Activated CD8-positive, alpha-beta T cell treated with anti-CD3 and anti-CD28 coated beads, Interleukin-2, amount 10 ng/mL, durations not matched to agents 7 days and 5 days (primary cell): ENCODE data around the gene CNTNAP4. TPM values are rescaled to one million over a fixed set of nuclear protein-coding genes. Genes with fewer than 3 reads are reported as not detected.

ENCODE experiments used
- ATAC-seq: fragments of 150-1000 bp; cut with Tn5 transposase; one replicate; pipeline ENCODE4 v1.10.0; 2021; ENCODE audit warnings: moderate library complexity
- CTCF ChIA-PET: fragments of 350-600 bp; sonication (Branson Sonifier 250); formaldehyde crosslinking; loops from one replicate; lab custom pipeline; 2021; ENCODE audit warnings: antibody characterized with exemption; lab: Charles Lee
- POLR2A ChIA-PET: fragments of 350-600 bp; sonication (Branson Sonifier 250); formaldehyde crosslinking; loops from one replicate; lab custom pipeline; 2021; ENCODE audit warnings: antibody characterized with exemption; lab: Charles Lee
- DNase-seq: peaks from one replicate; pipeline ENCODE4 v3.0.0-alpha.2; 2020
- H3K27ac Mint-ChIP-seq: one replicate; pipeline ENCODE4 v1.8.0; 2021; ENCODE audit warnings: mild to moderate bottlenecking, mixed read lengths
- H3K27me3 Mint-ChIP-seq: one replicate; pipeline ENCODE4 v1.8.0; 2021; ENCODE audit warnings: low read depth, mixed read lengths
- H3K36me3 Mint-ChIP-seq: one replicate; pipeline ENCODE4 v1.8.0; 2021; ENCODE audit warnings: low read depth, mixed read lengths
- H3K4me1 Mint-ChIP-seq: one replicate; pipeline ENCODE4 v1.8.0; 2021; ENCODE audit warnings: low read depth, mixed read lengths
- H3K4me3 Mint-ChIP-seq: one replicate; pipeline ENCODE4 v1.8.0; 2021; ENCODE audit warnings: mild to moderate bottlenecking, mixed read lengths
- H3K9me3 Mint-ChIP-seq: one replicate; pipeline ENCODE4 v1.8.0; 2022; ENCODE audit warnings: mixed read lengths; ENCODE audit not compliant: insufficient read depth
- total RNA-seq, 2 experiments: library from RNA; stranded (reverse); gene quantifications; one replicate each; pipeline ENCODE4 v1.2.3, GENCODE V29; 2021

Gene CNTNAP4
- total RNA-seq, 2 experiments from 2014 or later: not detected

DNA sequence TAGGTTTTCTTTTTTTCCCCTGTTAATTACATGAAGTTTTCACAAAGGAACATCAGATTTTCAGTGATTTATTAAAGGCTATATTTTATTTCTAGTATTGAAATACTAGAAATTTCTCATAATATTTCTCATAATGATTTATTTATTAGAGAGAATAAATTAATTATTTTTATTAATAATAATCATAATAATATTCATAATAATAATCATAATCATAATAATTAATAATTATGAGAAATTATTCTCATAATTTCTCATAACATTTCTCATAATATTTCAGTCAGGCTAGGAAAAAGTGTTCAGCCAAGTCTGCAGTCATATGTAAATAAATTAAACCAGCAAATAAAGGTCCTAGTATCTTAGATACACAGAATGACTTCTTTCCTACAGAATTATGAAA is 41.4 kb downstream of the CNTNAP4 start:
- no peak for ATAC-seq

DNA sequence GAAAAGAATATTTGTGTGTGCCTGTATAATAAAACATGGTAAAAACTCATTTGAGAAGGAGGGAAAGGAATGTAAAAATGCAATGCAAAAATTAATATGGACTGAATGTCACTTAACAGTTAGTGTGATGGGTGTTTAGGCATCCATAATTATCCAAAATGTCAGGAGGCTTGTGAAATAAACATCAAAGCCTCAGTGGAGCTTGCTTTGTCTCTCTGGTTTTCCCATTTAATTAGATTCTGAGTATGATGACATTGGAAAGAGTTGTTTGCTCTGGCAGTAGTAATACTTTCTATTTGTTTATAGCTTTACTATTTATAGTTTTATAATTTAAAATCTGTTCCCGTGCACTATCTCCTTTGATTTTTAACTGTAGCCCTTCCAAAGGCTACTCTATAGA is 51.9 kb downstream of the CNTNAP4 start:
- DNase-seq: no peak
- Mint-ChIP-seq H3K9me3 (peaks cover 14% of the 10 kb centered on the region), H3K36me3 (no peaks in the 10 kb centered on the region), H3K4me3 (no peak overlapping the region), H3K4me1 (no peaks in the 10 kb centered on the region), H3K27me3 (no peaks in the 10 kb centered on the region), H3K27ac (no peak overlapping the region)
- CTCF ChIA-PET: no interaction called here
- POLR2A ChIA-PET: no interaction called here
- ATAC-seq: no peak

More for the DNA sequence above, 41.4 kb downstream of the CNTNAP4 start:
- no peaks in the 10 kb centered on the region for H3K36me3 Mint-ChIP-seq
- H3K4me3 Mint-ChIP-seq: no peak overlapping the region
- H3K27ac Mint-ChIP-seq: no peak overlapping the region
- no peaks in the 10 kb centered on the region for H3K4me1 Mint-ChIP-seq
- no peaks in the 10 kb centered on the region for H3K27me3 Mint-ChIP-seq
- no peak for DNase-seq
- ChIA-PET CTCF (no interaction called here), POLR2A (no interaction called here)
- H3K9me3 Mint-ChIP-seq: no peaks in the 10 kb centered on the region

DNA sequence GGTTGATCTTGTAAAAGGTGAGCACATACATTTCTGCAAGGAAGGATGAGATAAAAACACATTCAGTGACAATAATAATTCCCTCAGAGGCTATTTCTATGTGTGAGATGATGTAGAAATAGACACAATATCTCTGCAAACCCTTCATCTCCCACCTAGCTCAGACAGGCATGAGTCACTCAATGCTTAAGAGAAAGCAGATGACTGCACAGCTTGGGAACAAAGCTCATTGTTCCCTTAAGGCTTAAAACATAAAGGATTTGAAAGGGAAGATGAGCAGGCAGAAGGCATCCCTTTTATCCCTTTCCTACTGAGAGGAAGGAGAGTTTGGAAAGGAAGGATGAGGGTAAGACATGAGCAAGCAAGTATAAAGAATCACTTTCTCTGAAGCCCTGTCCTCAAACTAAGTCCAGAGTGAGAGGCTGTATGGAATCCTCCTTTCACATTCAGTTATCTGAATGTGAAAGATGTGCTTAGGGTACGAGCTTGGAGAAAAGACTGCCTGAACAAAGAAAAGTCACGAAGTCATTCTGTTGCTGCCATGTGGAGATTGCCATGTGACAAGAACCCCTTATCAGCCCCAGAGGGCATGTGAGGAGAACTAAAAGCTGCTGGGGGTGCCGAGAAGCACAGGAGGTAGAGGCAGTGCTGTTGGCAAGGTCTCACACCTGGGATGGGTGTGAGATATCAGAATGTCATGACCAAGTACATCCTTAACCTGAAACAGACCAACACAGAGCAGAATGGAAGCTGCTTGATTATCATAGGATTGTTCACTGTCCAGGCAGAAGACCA is 58.2 kb downstream of the CNTNAP4 start:
- Mint-ChIP-seq H3K36me3 (no peaks in the 10 kb centered on the region), H3K9me3 (peaks cover 15% of the 10 kb centered on the region), H3K27me3 (no peaks in the 10 kb centered on the region), H3K4me3 (no peak overlapping the region), H3K27ac (no peak overlapping the region), H3K4me1 (no peaks in the 10 kb centered on the region)
- ChIA-PET POLR2A (no interaction called here), CTCF (no interaction called here)
- ATAC-seq (no peak), DNase-seq (no peak)

DNA sequence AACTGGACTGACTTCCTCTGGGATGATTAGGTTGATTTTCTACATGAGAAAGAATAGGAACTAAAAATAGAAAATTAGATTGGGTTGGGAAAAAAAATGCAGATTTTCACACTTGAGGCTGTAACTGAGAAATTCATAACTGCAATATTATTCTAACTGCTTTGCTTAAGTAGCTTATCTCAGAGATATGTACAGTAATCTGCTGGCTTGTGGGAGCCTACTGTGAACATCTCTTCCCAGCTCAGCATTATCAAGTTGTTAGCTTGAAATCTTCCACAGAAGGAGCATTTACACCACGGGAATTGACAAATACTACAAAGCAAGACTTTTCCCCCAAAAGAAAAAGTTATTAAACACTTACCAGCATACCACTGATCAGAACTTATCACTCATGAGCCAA is 58.9 kb downstream of the CNTNAP4 start:
- DNase-seq (no peak), ATAC-seq (no peak)
- Mint-ChIP-seq H3K4me1 (no peaks in the 10 kb centered on the region), H3K27me3 (no peaks in the 10 kb centered on the region), H3K4me3 (no peak overlapping the region), H3K36me3 (no peaks in the 10 kb centered on the region), H3K9me3 (peaks cover 12% of the 10 kb centered on the region), H3K27ac (no peak overlapping the region)
- CTCF ChIA-PET: no interaction called here
- POLR2A ChIA-PET: no interaction called here

DNA sequence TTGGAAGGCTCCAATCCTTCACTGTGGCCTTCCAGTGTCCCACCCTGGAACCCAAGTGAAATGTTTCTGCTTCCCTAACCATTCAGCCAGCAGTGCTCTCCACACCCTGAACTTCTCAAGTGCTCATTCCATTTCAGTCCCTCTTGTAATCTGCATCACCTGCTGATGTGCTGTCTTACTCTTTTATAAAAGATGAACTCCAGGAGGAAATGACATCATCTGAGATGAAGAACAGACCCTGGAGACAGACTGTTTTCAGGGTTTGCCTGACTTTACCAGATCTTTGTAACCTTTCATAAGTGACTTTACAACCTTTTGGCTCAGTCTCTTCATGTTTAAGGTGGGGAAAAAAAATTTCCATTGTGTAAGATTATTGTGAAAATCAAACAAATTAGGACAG is 61.3 kb downstream of the CNTNAP4 start:
- Mint-ChIP-seq H3K9me3 (peaks cover 9% of the 10 kb centered on the region), H3K4me1 (no peaks in the 10 kb centered on the region), H3K27me3 (no peaks in the 10 kb centered on the region), H3K27ac (no peak overlapping the region), H3K4me3 (no peak overlapping the region), H3K36me3 (no peaks in the 10 kb centered on the region)
- ChIA-PET POLR2A (no interaction called here), CTCF (no interaction called here)
- DNase-seq (no peak), ATAC-seq (no peak)

DNA sequence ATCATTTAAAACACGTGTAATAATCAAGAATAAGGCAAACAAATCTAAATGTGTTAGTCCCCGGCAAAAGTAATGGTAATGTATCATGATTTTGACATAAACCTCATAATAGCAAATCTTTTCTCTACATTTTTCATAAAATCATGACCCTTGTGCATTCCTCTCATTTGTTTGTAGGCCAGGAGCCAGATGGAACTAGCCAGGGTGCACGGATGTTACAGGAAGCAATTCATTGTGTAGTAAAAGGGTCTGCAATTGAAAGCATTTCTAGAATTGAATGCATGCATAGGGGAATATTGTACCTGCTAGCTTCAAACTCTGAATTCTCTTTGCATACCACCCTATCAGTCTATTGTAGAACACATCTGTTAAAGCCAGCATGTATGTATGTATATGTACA is 66.6 kb downstream of the CNTNAP4 start:
- DNase-seq (no peak), ATAC-seq (no peak)
- no peaks in the 10 kb centered on the region for H3K9me3 Mint-ChIP-seq
- no peaks in the 10 kb centered on the region for H3K36me3 Mint-ChIP-seq
- POLR2A ChIA-PET: no interaction called here
- H3K27me3 Mint-ChIP-seq: no peaks in the 10 kb centered on the region
- CTCF ChIA-PET: no interaction called here
- no peak overlapping the region for H3K27ac Mint-ChIP-seq
- no peak overlapping the region for H3K4me3 Mint-ChIP-seq
- H3K4me1 Mint-ChIP-seq: no peaks in the 10 kb centered on the region

DNA sequence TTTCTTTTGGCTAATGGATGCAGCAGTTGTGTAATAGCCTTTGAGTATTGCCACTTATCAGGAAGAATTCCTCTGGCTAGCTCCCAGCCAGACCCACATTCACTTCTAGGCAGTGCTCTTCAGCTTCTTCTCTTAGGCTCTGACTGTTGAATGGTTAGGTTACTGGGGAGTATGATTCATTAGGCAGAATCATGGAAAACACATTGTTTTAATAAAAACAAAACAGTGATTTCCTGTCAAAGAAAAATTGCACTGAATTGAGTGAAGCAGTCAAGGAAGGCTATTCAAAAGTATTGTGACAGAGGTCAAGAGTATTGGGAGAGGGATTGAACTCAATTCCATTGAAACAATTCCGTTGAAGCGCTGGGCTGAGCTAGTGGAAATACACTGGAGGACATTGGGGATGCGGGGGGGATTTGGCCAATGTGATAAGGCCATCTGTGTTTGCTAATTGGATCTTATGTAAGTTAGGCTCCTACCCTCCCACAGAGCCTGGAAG is 68.0 kb downstream of the CNTNAP4 start:
- Mint-ChIP-seq H3K9me3 (no peaks in the 10 kb centered on the region), H3K4me1 (no peaks in the 10 kb centered on the region), H3K27me3 (no peaks in the 10 kb centered on the region), H3K36me3 (no peaks in the 10 kb centered on the region), H3K4me3 (no peak overlapping the region), H3K27ac (no peak overlapping the region)
- ATAC-seq (no peak), DNase-seq (no peak)
- ChIA-PET POLR2A (no interaction called here), CTCF (no interaction called here)

DNA sequence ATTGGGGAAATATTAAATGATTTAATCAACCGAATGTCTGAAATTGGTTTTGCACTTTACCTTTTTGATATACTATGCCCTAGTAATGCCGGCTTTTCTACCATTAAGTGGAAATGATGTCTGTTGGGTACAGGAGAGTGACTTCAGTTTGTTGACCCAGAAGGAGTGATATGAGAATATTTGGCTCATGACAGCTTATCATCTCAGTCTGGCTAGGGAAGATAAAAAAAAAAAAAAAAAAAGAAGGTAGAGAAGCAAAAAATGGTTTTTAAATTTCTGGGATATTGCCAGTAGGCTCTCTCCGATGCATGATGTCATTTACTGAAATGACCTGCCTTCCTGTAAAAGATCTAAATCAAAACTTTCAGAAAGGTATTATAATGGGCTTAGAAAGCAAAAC is 69.0 kb downstream of the CNTNAP4 start:
- Mint-ChIP-seq H3K27ac (no peak overlapping the region), H3K36me3 (no peaks in the 10 kb centered on the region)
- DNase-seq: no peak

DNA sequence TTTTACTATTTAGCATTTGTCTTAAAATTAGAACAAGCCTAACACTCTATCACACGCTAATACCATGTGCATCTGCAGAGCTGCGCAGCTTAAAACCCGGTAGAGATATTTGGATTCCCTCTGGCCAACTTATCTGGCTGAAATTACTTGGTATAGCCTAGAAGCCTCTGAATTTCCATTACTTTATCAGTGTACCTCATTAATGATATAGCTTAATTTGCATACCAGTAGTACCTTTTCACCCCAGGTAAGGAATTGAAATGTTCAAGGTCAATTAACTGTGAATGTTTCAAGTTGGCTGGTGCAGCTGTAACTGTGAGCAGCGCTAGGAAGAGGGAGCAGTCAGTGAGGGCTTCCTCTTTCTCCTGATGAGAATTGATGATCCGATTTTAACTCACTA is 74.2 kb downstream of the CNTNAP4 start:
- Mint-ChIP-seq H3K27me3 (no peaks in the 10 kb centered on the region), H3K4me3 (no peak overlapping the region), H3K27ac (no peak overlapping the region), H3K4me1 (no peaks in the 10 kb centered on the region), H3K36me3 (no peaks in the 10 kb centered on the region), H3K9me3 (peaks cover 3% of the 10 kb centered on the region)
- ChIA-PET CTCF (interaction anchor here (1.1 kb wide), 1 partner anchor 18 kb away, joined by 3 read pairs; no protein-coding TSS in a partner anchor), POLR2A (no interaction called here)
- ATAC-seq (no peak), DNase-seq (no peak)

More for the DNA sequence above, 69.0 kb downstream of the CNTNAP4 start:
- ChIA-PET POLR2A (no interaction called here), CTCF (no interaction called here)
- no peak for ATAC-seq
- H3K9me3 Mint-ChIP-seq: no peaks in the 10 kb centered on the region
- no peak overlapping the region for H3K4me3 Mint-ChIP-seq
- H3K27me3 Mint-ChIP-seq: no peaks in the 10 kb centered on the region
- no peaks in the 10 kb centered on the region for H3K4me1 Mint-ChIP-seq

DNA sequence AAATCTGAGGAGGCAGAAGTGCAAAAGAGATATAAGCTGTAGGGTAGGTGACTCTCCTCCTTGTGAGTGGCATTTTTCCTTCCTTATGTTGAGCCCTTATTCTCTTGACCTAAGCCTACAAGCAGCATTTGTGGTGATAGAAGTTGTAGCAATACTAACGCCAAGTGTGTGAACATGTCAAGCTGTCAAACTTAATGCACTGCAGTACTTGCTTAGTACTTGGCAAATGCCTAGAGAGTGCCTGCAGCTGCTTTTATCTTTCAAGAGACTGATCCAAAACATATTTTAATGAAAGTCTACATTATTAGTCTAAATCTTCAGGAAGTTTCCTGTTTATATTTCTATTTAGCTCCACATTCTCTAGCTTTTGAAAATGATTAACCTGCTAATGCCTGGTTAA is 83.2 kb downstream of the CNTNAP4 start:
- Mint-ChIP-seq H3K27ac (no peak overlapping the region), H3K36me3 (no peaks in the 10 kb centered on the region), H3K27me3 (no peaks in the 10 kb centered on the region), H3K4me3 (no peak overlapping the region), H3K9me3 (peaks cover 3% of the 10 kb centered on the region), H3K4me1 (no peaks in the 10 kb centered on the region)
- CTCF ChIA-PET: no interaction called here
- DNase-seq: no peak
- POLR2A ChIA-PET: no interaction called here
- no peak for ATAC-seq

DNA sequence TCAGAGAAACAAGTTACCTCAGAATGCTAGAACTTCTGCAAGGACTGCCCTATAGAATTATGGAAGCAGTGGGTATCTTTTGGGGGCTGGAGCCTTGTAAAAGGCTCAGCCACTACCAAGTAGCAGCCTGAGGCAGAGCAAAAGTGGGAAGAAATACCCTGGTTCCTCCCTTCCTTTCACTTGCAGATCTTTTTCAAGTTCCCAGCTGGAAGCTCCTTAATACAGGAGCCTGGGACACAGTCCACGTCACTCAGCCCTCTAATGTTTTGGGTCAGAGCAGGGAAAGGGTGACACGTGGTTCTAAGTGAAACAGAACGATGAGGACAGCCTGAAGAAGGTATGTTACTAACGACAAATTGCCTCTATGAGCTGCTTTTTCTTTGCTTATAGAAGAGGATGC is 93.1 kb downstream of the CNTNAP4 start:
- Mint-ChIP-seq H3K9me3 (peaks cover 3% of the 10 kb centered on the region), H3K27ac (no peak overlapping the region), H3K4me3 (no peak overlapping the region), H3K36me3 (no peaks in the 10 kb centered on the region), H3K4me1 (no peaks in the 10 kb centered on the region), H3K27me3 (no peaks in the 10 kb centered on the region)
- ChIA-PET CTCF (no interaction called here), POLR2A (no interaction called here)
- ATAC-seq (no peak), DNase-seq (no peak)

DNA sequence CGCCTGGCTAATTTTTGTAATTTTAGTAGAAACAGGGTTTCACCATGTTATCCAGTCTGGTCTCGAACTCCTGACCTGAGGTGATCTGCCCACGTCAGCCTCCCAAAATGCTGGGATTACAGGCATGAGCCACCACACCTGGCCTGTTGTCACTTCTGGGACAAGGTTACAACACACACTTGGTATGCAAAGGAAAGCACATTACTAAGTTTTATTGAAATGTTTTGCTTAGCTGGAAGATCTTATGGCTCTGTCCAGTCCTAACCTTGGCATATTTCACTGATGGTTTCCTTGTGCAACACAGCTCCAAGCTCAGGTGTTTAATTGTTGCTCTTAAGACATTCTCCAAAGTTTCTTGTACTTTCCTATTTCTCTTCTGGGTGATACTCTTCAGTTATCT is 94.2 kb downstream of the CNTNAP4 start:
- H3K36me3 Mint-ChIP-seq: no peaks in the 10 kb centered on the region
- no peaks in the 10 kb centered on the region for H3K4me1 Mint-ChIP-seq
- ChIA-PET POLR2A (no interaction called here), CTCF (no interaction called here)
- no peak overlapping the region for H3K4me3 Mint-ChIP-seq
- DNase-seq (no peak), ATAC-seq (no peak)
- H3K27ac Mint-ChIP-seq: no peak overlapping the region
- no peaks in the 10 kb centered on the region for H3K27me3 Mint-ChIP-seq
- H3K9me3 Mint-ChIP-seq: peaks cover 3% of the 10 kb centered on the region
